Medulla oblongata (tissue), 1 donor: Measurements from ENCODE around the gene NOS1AP.

ENCODE experiments used
- DNase-seq: peaks from one replicate; pipeline ENCODE4 v3.0.0-alpha.2; 2015; ENCODE audit errors: extremely low spot score

The NOS1AP gene

DNA sequence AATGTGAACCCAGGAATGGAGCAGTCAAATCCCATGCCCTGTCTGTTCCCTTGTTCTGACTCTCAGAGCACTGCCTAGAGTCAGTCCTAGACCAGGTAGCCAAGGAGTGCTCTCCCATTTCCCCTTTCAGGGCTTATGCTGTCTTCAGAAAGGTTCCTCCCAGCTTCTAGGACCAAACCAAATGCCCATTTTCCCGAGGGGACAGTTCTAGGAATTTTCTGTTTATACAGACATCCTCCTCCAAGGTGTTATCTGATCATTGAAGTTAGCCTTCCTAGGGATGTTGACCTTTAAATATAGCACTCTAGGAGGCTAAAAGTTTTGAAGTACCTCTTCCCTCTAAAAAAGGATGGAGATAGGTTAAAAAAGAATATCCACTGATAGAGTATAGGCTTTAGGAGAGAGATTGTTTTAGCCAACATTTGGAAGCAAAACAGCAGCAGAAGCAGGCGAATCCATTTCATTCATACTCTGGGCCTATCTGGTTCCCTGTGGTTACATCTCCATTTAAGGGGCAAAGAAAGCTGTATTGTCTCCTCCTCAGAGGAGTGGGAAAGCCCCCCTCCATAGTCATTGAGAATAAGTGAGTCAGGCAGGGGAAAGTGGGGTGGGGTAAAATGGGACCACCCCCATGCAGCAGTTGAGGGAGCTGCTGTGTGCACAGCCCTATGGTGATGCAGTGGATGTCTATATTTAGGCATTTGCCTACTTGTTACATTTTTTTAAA, 180.7 kb downstream of the NOS1AP start:
- DNase-seq: no peak

DNA sequence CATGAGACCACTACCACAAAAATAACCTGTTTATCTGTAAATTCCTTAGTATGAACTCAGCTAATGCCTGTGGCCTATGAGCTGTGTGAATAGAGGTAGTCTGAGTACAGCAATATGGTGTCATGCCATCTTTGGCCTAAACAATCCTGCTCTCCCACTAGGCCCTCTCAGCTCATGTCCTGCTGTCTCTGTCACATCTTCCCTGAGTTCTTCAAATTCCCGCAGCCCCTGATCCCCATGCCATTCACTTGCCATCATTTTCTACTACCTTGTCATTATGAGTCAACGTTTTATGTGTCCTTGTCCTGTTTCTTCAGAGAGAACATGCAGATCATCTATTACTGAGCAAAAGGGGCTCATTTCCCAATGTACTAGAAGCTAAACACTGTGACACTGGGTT, 181.6 kb downstream of the NOS1AP start:
- no peak for DNase-seq

DNA sequence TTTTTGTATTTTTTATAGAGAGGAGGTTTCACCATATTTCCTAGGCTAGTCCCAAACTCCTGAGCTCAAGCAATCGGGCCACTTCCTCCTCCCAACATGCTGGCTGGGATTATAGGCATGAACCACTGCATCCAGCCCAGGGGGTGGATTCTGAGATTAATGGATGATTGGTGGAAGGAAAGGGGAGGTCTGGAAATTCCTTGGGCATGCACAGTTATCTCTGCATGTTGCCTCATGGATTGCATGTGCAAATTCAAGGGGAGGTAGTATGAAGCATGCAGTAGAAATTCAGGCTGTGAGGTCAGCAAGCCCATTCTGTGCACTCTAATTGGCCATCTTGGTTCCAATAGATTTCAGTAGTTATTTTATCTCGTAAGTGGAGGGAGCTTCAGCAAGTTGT, 182.7 kb downstream of the NOS1AP start:
- DNase-seq: no peak

DNA sequence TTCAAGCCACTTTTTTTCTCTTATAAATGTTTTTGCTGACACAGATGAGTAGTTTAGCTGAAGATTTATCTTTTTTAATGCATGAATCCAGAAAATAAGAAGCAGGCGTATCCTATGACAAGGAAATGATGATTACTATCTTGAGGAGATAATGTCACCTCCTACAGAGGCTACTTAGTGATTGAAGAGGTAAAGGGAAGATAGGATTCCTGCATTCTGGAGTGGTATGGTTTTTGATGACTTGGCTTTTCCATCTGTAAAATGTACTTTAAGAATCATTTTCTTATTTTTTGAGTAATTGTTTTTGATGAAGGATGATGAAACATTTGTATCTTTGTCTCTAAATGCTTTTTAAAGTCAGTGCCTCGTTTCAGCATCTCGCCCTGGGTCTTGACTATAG, 184.3 kb downstream of the NOS1AP start:
- no peak for DNase-seq

DNA sequence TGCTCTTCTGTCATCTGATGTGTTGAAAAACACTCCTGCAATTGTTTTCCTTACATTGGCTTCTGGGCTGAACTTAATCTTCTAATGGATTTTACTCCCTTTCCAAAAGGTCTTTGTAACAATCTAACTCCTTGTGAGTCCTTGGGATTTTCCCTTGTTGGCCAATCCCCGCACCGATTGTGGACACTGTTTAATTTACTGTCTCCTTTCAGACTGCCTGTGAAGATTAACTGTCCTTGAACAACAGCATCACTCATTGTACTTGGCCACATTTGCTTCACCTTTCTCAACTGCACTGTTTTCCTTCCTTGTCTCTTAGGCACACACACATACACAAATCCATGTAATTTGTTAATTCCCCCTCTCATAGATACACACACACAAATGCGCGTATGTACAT, 186.8 kb downstream of the NOS1AP start:
- no peak for DNase-seq

DNA sequence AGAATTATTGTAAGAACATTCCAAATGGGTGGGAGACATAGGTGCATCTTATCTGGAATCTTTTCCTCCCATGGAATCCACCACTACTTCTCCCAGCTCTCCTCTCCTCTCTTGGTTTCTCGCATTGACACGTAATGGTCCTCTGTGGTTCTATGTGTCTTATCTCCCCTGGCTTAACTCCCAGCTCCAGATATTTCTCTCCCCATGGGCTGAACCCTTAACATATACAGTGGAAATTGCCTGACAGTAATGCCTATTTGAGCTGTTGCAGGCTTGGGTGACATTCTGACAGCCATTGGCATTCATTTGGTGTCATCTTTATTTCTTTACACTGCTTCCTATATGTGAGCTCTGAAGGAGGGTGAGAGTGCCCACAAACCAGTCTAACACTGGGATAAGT, 188.9 kb downstream of the NOS1AP start:
- DNase-seq: no peak

DNA sequence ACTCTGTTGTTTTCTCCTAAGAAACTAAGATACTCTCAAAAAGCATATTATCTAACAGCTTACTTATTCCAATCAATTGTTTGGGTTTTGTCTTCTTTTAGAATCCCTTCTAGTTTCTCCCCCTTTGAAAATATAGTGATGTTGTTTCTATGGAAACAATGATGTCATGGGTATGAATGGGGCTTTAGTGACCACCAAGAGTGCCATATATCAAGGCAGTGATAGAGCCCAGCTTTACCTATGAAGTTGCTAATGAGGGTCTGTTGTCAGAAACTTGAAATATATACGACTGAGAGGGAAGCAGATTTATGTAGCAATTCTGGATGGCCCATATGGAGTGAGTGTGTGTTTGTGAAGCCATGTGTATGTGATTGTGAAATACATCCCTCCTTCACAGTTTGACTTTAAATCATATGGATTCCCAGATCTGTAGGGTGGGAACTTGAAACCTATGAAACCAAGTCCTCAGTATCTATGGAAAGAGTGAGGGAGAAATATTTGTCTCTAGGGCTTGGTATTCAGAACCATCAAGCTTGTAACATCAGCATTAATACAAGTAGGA, 190.5 kb downstream of the NOS1AP start:
- no peak for DNase-seq

DNA sequence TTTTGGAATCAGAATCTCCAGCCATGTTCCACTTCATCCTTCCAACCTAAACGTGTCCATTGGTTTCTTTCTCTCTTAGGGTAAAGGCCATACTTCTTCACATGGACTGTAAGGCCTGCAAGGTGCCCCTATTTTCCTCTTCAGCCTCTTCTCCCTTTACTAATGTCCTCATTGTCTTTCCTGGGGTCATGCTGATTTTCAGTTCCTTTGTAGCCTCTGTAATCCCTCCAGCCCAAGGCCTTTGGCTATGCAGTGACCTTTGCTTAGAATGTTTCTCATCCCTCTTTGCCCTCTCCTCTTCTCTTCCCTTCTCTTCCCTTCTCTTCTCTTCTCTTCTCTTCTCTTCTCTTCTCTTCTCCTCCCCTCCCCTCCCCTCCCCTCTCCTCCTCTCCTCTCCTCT, 194.6 kb downstream of the NOS1AP start:
- DNase-seq: no peak

DNA sequence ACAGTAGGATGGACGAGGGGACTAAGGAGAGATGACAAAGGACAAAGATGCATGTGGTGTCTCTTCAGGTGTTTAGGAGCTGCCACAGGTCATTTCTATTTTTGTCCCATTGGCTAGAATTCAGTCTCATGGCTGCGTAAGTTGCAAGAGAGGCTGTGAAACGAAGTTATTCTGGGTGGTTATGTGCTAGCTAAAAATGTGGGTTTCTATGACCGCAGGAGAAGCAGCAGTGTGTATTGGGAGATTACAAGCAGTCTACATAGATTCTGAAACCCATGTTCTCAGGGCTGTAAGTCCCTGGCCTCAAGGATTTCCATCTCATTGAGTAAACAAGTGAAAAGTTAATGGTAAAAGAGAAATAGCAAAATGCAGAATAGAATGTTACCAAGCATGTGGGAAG, 196.5 kb downstream of the NOS1AP start:
- no peak for DNase-seq

DNA sequence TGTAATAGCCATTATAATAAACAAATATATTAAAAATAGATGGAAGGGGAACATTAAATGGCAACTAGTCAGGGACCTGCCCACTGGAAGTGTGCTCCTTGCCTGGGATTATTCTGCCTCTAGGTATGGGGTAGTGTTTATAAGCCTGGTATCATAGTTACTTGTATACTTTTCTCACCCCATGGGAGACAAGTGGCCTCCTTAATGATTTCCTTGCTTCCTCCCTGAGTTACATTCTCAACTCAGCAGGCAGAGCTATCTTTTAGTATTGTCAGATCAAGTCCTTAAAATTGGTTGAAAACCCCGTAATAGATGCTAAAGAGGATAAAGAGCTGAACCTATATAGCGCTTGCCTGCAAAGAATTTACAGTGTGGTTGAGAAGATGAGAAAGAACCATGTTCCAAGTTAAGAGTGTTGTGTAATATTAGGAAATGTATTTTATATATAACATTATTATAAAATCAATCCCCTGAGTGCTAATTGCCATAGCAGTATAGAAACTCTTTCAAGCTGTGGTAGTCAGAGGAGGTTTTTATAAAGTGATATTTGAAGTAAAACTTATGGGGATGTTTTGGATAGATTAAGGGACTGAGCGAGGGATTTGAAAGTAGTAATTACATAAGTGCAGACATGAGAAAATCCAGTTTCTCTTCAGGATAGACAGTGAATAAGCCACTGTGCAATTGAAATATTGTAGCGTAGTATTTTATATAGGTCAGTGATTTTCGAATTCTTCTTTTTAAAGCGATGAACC, 200.7 kb downstream of the NOS1AP start:
- no peak for DNase-seq

DNA sequence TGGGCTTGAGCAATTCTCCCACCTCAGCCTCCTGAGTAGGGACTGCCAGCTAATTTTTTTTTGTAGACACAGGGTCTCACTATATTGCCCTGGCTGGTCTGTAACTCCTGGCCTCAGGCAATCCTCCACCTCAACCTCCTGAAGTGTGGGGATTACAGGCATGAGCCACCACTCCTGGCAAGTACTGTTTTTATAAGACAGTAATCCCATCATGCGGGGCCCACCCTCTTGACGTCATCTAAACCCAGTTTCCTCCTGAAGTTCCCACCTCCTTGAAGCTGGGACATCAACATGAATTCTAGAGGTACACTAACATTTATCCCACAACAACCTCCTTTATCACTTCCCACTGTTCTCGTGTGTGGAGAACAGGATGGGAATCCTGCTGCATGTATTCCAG, 202.5 kb downstream of the NOS1AP start:
- DNase-seq: no peak

DNA sequence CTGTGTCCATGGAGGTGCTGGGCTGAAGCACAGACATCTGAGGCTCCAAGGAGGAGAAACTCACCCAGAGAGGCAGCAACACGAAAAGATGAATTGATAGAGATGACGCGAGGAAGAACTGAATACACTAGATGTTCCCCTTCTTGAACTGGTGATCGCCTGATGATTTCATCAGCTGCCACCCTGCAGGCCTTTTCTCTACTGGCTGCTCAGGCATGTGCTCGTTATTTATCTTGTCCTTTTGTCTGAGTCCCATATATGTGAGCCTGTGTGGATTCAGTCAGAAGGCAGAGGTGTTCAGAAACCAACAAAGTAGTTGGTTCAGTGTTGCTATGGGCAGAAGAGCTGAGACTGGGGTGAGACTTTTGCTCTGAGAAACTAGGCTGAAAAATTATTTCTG, 202.9 kb downstream of the NOS1AP start:
- no peak for DNase-seq

DNA sequence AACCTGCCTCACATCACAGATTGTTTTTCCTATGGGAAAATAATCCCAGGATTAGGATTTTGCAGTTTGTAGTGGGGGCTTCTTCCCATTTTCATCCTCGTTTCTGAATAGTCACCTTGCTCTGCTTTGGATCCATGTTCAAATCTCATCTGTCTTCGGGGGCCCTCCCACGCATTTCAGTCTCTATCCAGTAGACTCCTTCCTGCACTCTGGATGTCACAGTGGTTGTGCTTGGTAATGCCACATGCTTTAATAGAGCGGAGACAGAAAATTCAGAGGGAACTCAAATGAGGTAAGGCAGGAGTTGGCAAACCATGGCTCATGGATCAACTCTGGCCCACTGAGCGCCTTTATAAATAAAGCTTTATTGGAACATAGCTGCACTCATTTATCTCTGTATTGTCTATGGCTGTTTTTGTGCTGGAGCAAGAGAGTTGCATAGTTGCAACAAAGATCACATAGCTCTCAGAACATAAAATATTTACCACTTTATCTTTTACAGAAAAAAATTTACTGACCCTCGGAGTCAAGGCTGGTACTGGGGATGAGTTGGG, 206.2 kb downstream of the NOS1AP start:
- no peak for DNase-seq

DNA sequence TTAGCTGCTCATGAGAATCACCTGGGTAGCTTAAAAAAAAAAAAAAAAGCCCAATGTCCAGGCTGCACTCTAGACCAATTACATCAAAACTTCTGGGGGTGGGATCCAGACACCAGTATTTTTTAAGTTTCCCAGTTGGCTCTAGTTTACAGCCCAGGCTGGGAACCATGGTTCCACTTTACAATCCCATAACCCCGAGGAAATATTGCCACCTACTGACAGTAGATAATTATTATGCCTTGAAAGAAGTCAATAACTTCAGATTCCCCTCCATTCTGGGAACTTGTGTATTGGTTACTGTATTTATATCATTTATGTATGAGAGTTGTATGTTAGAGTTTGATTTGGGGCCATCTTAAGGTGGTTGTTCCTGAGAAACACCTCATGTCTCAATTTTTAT, 207.0 kb downstream of the NOS1AP start:
- DNase-seq: peak; percentile 72

DNA sequence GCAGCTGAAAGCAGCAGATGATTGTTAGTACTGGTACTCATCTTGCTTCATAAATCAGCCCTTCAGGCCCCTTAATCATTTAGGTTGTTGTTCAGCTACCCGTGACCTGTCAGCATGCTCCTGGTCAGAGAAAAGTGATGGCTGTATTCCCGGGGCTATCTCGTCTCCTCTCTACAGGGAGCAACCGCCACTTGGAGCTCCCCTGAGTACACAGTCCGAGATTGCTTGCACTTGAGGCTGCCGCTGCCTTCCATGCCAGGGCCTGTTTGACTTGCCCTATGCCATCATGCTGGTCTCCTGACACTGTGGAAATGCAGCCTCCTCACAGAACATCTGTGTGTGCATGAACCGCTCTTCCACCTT, 209.6 kb downstream of the NOS1AP start:
- DNase-seq: no peak

DNA sequence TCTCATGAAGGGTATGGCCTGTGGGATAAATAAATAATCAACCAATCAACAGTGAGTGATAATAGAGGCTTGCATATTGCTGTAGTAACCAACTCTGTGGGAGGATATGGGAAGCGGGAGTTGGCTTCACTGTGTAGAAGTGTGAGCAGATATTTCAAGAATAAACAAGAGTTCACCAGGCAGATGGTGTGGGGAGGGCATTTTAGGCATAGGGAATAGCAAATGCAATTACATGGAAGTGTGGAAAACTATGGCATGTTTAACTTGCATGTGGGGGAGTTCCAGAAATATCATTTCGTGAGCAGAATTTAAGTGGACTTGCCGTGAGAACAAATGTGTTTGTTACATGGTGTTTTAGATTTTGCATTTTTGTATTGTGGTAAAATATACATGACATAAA, 211.9 kb downstream of the NOS1AP start:
- DNase-seq: no peak

DNA sequence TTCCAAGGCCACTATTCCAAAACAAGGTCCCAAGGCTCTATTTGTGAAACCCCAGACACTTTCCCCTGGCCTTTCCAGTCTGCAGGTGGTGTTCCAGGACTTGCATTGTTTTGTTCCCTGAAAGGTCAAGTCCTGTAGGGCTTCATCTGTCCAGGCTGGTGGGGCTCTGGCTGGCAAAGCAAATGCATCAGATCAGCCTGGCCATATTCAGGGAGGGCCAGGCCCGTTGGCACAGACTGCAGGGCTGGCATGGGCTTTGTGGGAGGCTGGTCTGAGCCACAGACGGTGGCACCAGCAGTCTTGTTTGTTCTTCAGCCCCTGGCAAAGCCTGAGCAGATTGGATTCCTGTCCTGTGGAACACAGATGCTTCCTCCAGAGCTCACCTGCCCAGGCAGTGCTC, 214.2 kb downstream of the NOS1AP start:
- peak; percentile 27 for DNase-seq

DNA sequence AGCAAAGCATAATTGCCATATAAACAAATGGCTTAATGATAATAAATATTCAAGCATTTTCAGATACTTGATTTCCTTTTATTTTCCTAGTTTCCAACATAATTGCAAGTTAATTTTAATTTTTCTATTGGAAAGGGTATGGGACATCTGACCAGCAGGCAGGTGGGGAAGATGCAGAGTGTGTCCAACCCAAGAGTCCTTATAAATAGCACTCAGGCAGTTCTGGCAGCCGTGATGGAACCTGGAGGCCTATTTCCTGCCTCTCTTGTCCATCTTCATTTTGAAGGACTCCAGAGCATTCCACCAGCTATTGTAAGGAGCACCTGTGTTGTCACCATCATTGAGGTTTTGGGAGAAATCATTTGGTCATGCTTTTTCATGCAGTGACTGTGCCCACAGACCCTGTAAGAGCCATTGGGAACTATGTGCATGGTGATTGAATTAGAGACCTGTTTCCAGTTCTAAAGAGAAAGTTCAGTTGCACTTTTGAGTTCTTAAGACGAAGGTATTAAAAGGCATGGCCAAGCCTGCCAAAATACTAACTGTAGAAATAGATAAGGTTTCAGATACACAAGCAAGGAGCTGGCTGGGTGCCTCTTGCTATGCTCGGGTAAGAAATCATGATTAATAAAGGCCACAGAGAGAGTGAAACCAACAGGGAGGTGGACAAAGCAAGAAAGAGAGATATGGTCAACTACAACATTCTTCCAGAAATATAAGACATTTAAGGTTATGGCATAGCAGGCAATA, 214.9 kb downstream of the NOS1AP start:
- no peak for DNase-seq

DNA sequence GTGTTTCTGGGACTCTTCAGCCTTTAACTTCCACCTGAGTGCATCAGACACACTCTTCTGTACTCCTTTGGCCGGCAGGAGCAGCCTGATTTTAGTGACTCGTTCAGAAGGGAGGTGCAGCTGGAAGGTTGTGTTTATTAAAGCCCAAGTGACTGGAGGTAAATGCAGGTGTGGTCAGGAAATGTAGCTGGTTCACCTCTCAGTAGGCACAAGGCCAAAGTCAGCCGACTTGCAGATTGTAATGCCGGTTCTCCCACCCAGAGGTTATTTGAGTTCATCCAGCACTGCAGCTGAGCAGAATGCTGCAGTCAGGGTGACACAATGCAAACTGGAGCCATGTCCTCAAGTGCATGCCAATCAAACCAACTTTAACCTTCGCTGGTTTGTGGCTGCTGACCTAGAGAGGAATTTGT, 215.7 kb downstream of the NOS1AP start:
- no peak for DNase-seq

DNA sequence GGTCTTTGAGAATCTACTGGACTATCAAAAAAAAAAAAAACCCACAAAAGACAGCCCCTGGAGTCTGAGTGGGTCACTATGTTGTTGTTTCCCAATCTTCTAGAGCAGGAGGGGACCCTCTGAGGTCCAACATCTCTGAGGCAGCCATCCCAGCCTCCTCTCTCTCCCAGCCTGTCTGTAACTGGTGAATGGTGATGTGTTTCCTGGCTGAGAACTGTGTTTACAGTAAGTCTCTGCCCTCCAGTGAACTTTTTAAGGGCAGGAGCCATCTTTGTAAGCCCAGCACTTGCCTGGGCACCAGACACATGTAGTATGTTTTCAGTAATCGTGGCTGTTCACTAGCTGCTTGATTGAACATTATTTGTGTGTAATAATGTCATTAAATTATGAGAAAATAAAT, 221.5 kb downstream of the NOS1AP start:
- DNase-seq: no peak

DNA sequence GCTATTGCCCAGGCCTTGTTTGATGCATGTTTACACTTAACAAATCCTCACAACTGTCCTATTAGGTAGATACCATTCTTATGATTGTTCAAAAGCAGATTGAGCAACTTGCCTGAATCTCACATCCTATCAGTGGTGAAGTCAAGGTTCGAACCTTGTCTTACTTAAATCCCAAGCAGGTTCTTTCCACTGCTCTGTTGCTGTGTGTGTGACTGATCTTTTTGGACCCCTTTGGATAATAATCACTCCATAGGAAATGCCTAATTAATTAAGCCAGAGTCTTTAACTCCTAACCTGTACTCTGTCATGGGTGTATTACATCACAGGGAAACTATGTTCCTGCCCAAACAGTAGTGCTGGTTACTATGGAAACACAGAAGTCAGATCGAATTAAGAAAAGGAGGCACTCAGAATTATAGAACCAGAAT, 222.9 kb downstream of the NOS1AP start:
- DNase-seq: no peak

DNA sequence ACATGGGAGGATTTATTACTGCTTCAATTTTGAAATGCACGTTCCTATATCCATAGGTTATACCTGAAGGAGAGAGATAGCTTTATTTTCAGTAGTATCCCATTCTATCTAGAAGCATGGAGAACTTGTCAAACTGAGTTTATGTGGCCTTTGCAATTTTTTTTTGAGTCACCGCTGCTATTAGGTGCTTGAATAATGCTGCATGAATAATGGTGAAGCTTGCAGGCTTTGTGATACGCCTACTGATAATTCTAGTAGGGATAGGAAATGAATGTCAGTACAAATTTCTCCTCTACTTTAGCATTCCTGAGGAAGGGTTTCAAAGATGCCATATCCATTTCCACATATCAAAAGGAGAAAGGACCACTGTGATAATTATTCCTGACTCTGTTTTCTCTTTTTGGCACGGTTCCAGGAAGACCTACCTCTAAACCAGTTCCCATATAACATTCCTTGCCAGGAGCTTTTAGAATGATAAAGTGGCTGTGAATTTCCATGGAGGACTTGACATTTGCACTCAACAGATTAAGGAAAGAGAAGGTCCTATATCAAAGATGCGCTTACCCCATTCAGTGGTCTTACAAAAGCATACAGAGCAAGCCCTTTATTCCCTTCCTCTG, 223.7 kb downstream of the NOS1AP start:
- no peak for DNase-seq
